Hepatocyte (in vitro differentiated cells): ENCODE results near the gene LSR.

Experiments used
- CTCF ChIP-seq: fragments of 200-600 bp; sonication (generic); IDR thresholded peaks from 2 replicates; pipeline ENCODE4 v1.5.1; 2016; ENCODE audit warnings: antibody characterized with exemption, mild to moderate bottlenecking; ENCODE audit not compliant: poor library complexity
- EZH2 ChIP-seq: fragments of 200-600 bp; sonication (generic); IDR thresholded peaks from 2 replicates; pipeline ENCODE4 v1.6.1; 2016; ENCODE audit warnings: antibody characterized with exemption, mild to moderate bottlenecking, borderline replicate concordance

GRCh38 chr19:35294859-35295791 lies 46.3 kb downstream of the LSR start:
- TF ChIP-seq CTCF (no peak), EZH2 (no peak)
